SIG-M5 (cell line): ENCODE results near the gene SORT1.
"Not testable (repeated sequence)": the region's sequence is repeated elsewhere in the genome, so short reads cannot be mapped to it uniquely, and the experiment has no call there.

ENCODE experiments used
- DNase-seq: peaks from one replicate; lab custom pipeline; 2025; lab: John Stamatoyannopoulos, UW

The SORT1 gene

DNA sequence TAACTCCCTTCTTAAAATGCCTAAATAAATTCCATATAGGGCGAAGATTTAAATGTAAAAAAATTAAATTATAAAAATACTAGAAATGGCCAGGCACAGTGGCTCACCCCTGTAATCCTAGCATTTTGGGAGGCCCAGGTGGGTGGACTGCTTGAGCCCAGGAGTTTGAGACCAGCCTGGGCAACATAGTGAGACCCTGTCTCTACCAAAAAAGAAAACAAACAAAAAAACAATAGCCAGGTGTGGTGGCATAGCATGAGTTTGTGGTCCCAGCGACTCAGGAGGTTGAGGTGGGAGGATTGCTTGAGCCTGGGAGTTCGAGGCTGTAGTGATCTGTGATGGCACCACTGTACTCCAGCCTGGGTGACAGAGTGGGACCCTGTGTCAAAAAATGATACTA, 17.8 kb downstream of the SORT1 start:
- DNase-seq: no peak

DNA sequence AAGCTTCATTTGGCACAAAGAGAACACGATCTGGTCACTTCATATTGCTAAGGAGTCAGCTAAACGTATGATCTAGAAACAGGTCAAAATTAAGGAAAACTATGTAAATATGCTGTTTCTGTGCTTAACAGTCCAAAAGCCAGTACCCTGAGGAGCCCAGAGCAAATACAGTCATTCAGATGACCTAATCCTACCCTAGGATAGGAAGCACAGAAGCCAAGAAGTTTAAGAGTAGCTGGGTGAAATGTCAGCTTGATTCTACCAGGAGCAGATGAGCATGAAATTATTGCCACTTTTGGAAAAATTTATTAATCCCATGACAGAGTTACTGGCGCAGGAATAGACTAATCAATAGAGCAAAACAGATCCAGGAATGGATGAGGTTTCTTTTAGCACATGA, 18.3 kb downstream of the SORT1 start:
- DNase-seq: no peak

GRCh38 chr1:109377698-109378097, 20.0 kb downstream of the SORT1 start:
- DNase-seq: no peak

DNA sequence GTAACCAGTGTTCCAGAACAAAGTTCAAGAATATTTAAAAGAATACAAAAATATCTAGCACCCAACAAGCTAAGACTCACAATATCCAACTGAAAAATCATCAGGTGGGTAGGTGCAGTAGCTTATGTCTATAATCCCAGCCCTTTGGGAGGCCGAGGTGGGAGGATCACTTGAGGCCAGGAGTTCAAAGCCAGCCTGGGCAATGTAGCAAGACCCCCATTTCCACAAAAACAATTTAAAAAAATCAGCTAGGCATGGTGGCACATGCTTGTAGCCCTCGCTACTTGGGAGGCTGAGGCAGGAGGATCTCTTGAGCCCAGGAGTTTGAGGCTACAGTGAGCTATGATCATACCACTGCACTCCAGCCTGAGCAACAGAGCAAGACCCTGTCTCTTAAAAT, 24.0 kb downstream of the SORT1 start:
- DNase-seq: not testable (repeated sequence)

- DNase-seq: no peak
Observed at GRCh38 chr1:109373126-109373525, 24.6 kb downstream of the SORT1 start.

DNA sequence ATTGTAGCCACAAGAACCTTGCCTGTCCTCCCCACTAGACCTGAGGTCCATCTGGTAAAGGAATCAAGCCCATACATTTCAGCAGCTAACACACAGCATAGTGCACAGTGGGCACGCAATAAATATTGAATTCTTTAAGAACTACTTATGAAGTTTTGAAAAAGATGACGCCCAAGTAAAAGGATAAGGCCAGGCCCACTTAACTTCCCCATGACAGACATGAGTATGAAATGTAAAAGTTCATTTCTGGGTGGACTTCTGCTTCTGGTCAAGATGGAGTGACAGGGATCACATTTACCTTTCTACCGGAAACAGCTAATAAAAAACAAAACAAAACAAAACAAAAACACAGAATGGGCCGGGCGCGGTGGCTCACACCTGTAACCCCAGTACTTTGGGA, 25.4 kb downstream of the SORT1 start:
- DNase-seq: no peak

GRCh38 chr1:109371341-109371739, 26.4 kb downstream of the SORT1 start:
- DNase-seq: no peak

GRCh38 chr1:109370712-109371340, 26.9 kb downstream of the SORT1 start:
- no peak for DNase-seq

GRCh38 chr1:109369167-109369746, 28.5 kb downstream of the SORT1 start:
- DNase-seq: no peak

DNA sequence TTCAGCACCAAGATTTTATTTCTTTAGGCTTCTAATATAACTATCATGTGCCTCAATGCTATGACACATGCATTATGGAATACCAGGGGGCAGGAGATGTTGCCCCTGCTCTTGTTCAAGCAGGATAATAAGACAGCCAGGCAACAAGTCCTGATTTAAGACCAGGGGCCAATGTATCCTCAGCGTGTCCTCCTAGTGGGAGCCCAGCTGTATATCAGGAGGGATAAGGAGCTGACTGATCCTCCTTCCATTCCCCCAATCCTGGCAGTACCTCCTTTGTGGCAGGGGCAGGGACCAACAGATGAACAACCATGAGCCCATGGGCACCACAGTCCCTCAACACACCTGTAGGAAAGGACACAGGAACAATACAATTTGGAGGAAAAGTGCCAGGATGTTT, 29.3 kb downstream of the SORT1 start:
- no peak for DNase-seq

DNA sequence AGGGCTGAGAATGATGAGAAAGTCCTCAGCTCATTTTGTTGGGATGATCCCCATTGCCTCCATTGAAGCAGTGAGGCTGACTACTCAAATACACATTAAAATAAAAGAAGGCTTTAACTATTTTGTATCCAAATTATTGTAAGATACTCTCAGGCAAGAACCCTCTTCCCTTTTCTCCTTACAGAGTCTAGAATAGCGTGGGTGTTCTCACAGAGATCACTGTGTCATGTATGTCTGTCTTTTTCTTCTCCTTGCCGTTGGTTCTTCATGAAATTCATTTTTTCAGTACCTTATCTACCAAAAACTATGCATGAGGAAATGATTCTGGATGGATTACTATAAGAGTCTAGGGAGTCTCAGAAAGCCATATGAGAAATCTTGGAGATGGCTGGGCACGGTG, 30.1 kb downstream of the SORT1 start:
- DNase-seq: no peak

DNA sequence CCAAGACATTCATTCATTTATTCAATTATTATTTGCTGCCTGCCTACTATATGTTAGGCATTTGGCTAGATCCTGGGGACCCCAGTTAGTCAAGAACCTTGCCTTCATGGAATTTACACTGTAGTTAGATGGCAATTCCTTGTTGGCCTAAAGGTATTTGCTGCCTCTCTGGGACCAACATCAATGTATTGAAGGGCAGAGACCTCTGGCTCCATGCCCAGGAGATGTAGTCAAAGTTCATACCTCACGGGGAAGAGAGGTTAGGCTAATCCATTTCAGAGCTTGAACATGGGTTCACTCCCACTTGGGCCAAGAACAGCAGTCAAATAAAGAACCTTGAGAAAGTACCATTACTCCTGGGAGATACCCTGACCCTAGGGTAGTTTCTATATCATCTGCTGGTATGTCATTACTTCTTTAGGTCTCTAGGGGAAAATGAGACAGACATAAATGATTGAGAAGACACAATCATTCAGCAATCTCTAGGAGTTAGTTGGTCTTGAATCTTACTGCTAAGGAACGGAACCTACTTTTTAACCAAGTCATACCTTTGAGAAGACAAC, 32.0 kb downstream of the SORT1 start:
- DNase-seq: no peak

GRCh38 chr1:109361649-109362048, 36.1 kb downstream of the SORT1 start:
- no peak for DNase-seq

DNA sequence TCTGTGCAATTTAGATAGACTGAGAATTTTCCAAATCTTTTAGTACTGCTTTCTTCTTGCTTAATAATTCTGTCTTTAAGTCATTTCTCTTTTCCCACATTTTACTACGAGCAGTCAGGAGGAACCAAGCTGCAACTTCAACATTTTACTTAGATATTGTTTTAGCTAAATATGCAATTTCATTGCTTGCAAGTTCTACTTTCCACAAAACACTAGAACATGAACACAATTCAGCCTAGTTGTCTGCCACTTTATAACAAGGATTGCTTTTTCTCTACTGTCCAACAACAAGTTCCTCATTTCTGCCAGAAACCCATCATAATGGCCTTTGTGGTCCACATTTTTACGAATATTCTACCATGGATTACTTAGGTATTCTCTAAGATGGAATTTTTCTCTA, 36.6 kb downstream of the SORT1 start:
- no peak for DNase-seq

- DNase-seq: no peak
Observed at GRCh38 chr1:109357616-109358015, 40.1 kb downstream of the SORT1 start.

GRCh38 chr1:109356915-109357314, 40.8 kb downstream of the SORT1 start:
- no peak for DNase-seq

DNA sequence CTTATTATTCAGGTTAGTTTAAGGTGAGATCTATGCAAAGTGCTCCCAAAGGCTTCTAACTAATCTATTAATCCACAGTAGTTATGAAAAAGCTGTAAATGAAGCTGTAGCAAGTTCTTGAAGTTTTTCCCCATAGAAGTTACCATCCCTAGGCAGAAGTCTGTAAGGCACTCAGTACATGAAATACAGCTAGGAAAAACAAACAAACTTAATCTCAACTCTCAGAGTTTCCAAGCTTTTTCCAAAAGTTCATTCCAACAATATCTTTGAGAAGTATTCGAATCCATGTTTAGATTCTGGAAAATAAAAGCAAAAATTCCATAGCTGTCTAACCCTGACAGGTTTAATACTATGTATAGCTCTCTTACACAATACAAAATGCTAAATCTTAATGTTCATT, 41.2 kb downstream of the SORT1 start:
- no peak for DNase-seq

- DNase-seq: no peak
Observed at GRCh38 chr1:109354929-109355328, 42.8 kb downstream of the SORT1 start.

DNA sequence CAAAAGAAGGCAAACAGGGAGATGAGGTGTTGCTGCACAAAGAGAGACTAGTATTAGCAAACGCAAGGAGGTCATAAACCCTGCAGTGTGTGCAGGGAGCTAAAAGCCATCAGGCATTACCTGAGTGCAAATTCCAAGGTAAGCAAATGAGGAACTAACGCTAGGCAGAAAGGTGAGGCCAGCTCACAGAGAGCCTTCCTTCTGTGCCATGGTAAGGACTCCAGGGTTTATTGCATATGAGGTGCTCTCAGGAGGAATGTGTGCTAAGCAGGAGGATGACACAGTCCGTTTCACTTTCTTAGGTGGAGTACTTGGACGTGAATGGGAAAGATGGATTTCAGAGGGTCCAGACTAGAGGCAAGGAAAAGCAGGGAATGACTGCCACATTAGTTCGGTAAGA, 46.3 kb downstream of the SORT1 start:
- no peak for DNase-seq

GRCh38 chr1:109350655-109351054, 47.1 kb downstream of the SORT1 start:
- no peak for DNase-seq

- DNase-seq: no peak
Observed at GRCh38 chr1:109350182-109350581, 47.5 kb downstream of the SORT1 start.

- DNase-seq: no peak
Observed at GRCh38 chr1:109347511-109347910, 50.2 kb downstream of the SORT1 start.

DNA sequence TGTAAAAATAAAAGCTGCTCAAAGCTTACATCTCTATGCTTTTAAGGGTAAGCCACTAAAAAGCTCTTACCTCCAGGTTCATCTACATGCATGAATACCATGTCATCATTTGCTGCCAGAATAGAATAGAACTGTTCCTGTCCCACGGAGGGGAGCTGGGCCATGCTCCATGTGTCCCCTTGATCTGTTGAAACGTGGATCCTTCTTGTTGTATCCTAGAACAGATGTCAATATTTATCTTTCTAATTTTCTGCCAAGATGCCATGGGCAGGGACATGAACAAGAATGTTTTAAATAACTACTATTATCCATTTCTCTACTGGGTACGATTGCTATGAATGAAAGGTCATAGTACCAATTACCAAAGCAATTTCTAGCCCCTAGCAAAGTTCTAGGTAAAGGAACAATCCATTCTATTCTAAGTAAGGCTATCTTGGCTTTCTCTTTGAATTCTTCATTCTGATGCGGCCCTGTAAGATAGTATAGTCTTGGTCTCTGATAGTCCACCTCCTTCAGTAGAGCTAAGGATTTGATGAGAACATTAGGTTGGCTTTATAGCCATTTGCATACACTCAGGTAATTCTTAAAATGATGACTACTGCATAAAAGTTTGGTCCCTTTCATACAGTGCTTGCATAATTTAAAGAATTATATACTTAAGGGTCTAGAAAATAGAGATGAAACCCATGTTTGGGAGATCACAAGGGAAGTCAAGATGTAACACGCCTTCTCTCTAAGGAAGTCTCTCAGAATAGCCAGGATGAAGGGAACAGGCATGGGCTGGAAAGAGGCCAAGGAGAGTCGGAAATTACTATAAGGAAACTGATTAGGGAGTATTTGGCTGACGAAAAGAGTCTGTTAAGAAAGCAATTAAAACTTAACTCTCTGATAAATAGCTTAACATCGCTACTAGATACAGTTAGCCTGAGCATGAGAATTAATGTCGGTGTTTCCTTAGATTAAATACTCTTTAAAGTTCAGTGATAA, 55.5 kb downstream of the SORT1 start:
- no peak for DNase-seq
